Measurements from ENCODE around the gene PER3. TPM values are rescaled to one million over a fixed set of nuclear protein-coding genes. Genes with fewer than 3 reads are reported as not detected.
A peak's percentile ranks its signal among the peaks of the same experiment; 100 is the strongest.

PER3 gene
- total RNA-seq, 1 experiment from 2014 or later: 2.5 TPM

DNA sequence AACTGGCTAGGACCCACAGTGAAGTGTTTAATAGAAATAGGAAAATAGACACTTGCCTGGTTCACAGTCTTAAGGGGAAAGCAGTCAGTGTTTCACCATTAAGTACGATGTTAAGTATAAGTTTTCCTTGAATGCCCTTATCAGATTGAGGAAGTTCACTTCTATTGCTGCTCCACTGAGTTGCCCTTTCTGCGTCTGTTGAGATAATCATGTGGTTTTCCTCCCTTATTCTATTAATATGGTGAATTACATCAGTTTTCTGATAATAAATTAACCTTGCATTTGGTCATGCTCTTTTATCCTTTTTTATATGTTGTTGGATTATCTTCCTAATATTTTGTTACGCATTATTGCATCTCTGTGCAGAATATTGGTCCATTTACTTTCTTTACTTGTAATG, 47.4 kb downstream of the PER3 start:
- no peak for DNase-seq (ENCODE audit: low read depth)

DNA sequence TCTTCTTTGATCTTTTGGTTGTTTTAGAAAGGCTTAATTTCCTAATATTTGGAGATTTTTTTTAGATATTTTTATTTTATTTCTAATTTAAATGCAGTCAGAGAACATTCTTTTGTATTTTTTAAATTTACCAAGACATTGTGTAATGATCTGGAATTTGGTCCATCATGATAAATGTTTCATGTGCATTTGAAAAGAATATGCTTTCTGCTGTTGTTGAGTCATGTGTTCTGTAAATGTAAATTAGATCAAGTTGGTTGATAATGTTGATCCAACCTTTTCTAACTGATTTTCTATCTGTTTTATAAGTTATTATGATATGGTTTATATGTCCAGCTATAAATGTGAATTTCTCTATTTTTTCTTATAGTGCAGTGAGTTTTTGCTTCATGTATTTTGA, 48.9 kb downstream of the PER3 start:
- no peak for DNase-seq (ENCODE audit: low read depth)

DNA sequence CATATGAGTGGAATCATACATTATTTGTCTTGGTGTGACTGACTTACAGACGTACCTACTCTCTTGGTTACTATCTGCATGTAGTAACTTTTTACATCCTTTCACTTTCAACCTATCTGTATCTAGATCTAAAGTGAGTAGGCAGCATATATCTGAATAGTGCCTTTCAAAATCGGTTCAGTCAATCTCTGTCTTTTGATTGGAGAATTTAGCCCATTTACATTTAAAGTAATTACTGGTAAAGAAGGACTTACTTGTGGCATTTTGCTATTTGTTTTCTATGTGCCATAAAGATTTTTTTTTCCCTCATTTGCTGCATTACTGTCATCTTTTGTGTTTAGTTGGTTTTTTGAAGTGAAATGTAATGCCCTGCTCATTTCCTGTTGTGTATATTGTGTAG, 54.6 kb downstream of the PER3 start:
- DNase-seq (ENCODE audit: low read depth): no peak

- no peak for DNase-seq (ENCODE audit: low read depth)
Observed at GRCh38 chr1:7839526-7839925, 55.4 kb downstream of the PER3 start.

DNA sequence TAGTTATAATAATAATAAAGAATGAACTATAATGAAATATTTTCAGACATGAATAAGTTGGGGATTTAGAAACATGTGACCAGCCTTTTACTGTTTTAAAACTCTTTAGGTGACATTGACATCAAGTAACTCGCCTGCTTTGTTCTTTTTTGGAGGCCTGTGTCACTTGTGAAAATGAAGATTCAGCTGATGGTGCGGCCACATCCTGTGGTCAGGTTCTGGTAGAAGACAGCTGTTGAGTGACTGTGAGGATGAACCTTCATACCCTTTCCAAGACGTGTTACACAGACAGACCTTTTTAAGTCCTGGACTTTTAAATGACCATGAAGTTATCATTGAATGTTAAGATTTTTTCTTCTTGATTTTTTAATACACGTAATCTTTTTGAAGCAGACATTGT, 58.4 kb downstream of the PER3 start:
- DNase-seq (ENCODE audit: low read depth): peak; percentile 51

- peak; percentile 10 for DNase-seq (ENCODE audit: low read depth)
Observed at GRCh38 chr1:7845761-7846160, 61.7 kb downstream of the PER3 start.

DNA sequence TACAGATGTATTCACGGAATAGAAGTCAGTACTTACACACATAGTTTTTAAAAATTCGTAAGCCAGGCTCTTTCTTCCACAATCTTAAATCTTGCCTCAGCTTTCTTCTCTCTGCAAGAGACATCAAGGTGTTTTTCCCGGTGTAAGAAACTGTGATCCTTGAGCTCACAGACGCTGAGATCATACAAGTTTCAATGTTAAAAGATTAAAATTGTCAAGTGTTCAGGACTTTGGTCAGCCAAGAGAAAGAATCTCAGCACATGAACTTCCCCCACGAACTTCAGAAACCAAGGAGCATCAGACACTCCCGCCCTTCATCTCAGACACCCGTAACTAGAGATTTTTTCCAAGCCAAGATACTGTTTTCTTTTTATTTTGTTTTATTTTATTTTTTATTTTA, 62.6 kb downstream of the PER3 start:
- DNase-seq (ENCODE audit: low read depth): no peak

- peak; percentile 86 for DNase-seq (ENCODE audit: low read depth)
Observed at GRCh38 chr1:7847599-7847998, 63.5 kb downstream of the PER3 start.

DNA sequence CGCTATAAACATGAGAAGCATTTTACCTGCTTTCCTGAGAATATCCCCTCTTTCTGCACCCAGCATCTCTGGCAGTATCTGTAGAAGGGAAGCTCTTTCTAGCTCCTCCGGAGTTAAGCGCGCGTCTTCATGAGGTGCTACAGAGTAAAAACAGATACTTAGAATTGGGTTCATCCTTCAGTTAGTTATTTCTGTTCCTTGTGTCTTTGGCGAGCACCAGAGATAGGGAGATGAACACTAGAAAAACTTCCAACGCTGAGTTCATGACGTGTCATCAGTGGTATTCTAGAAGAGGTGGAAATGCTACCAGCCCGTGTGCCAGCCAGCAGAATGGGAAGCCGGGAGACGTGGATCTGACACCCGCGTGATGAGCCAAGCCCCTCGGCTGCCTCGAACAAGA, 66.7 kb downstream of the PER3 start:
- DNase-seq (ENCODE audit: low read depth): no peak

DNA sequence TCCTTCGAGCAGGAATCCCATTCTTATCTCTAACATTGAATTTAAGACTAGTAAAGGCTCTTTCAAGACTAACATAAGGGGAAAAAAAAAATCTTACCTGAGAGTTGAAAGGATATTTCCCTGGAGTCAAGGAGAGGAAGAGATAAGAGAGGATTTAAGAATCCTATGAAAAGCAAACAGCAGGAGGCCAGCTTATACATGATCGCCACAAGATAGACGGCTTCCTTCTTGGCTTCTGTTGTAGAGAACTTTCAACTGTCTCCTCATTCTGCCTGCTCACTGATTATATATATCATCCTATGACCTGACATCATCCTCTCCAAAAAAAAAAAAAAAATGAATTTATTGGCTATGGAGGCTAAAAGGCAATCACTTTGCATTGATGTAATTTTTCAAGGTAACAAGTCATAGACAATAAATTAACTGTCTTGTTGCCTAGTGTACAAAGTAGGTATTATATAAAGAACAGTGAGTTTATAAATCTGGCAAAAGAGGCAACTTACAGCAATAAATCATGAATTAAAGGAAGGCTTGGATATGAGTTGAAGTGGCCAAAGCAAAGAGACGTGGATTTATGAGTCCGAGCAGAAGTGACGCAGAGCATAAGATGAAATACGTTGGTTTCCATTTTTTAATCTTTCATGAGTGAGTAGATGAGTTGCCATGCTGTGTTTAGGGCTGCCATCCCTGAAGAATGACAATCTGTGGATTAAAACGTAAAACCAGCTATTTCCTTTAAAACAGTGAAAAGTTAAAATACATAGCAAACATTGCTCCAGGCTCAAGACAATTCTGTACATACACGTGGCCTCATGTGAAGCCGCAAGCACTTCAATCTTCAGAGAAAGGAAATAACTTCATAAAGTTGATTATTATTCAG, 69.0 kb downstream of the PER3 start, which contains the start of gene UTS2:
UTS2 (minus strand) TSS at position 262 of the 880 bp plus-strand sequence; CDS start at position 200, 62 bp downstream.
- DNase-seq (ENCODE audit: low read depth): no peak

- no peak for DNase-seq (ENCODE audit: low read depth)
Observed at GRCh38 chr1:7853684-7854026, 69.6 kb downstream of the PER3 start.

- no peak for DNase-seq (ENCODE audit: low read depth)
Observed at GRCh38 chr1:7856345-7856744, 72.3 kb downstream of the PER3 start.

GRCh38 chr1:7857000-7857399, 72.9 kb downstream of the PER3 start:
- DNase-seq (ENCODE audit: low read depth): no peak

DNA sequence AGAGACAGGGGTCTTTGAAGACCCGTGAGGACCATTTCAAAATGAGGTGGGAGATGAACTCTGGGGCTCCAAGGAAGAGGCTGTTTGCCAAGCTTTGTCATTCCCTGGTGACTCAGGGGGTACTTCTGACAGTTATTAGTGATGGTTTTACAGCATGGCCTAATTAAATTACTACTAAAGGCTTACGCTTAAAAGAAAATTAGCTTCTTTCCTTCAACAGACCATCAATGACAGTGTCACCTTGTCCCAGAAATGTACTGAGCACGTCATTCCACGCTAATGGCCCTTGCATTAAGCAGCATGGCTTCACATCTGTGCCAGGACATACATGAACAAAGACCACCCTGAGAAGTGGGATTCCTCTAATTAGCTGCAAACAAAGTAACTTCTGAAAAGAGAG, 73.9 kb downstream of the PER3 start:
- DNase-seq (ENCODE audit: low read depth): no peak

GRCh38 chr1:7859406-7859805, 75.3 kb downstream of the PER3 start:
- DNase-seq (ENCODE audit: low read depth): no peak

DNA sequence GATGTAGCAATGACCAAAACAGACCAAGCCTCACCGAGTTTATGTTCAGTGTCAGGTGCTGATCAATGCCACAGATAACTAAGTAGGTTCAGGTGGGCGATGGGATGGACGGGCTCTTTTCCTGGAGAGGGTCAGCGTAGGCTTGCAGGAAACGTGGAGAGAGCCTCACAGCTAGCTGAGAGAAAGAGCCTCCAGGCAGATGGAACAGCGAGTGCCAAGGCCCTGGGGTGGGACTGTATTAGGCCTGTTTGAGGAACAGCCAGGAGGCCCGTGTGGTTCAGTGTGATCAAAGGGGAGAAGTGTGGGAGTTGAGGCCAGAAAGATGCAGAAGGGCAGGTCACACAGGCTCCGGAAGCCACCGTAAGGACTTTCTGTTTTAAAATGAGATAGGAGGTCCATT, 76.0 kb downstream of the PER3 start:
- DNase-seq (ENCODE audit: low read depth): no peak

- DNase-seq (ENCODE audit: low read depth): no peak
Observed at GRCh38 chr1:7861452-7861851, 77.4 kb downstream of the PER3 start.

GRCh38 chr1:7862211-7863060, 78.3 kb downstream of the PER3 start:
- DNase-seq (ENCODE audit: low read depth): no peak

GRCh38 chr1:7863756-7864328, 79.8 kb downstream of the PER3 start:
- DNase-seq (ENCODE audit: low read depth): no peak

GRCh38 chr1:7865978-7866377, 81.9 kb downstream of the PER3 start:
- no peak for DNase-seq (ENCODE audit: low read depth)

DNA sequence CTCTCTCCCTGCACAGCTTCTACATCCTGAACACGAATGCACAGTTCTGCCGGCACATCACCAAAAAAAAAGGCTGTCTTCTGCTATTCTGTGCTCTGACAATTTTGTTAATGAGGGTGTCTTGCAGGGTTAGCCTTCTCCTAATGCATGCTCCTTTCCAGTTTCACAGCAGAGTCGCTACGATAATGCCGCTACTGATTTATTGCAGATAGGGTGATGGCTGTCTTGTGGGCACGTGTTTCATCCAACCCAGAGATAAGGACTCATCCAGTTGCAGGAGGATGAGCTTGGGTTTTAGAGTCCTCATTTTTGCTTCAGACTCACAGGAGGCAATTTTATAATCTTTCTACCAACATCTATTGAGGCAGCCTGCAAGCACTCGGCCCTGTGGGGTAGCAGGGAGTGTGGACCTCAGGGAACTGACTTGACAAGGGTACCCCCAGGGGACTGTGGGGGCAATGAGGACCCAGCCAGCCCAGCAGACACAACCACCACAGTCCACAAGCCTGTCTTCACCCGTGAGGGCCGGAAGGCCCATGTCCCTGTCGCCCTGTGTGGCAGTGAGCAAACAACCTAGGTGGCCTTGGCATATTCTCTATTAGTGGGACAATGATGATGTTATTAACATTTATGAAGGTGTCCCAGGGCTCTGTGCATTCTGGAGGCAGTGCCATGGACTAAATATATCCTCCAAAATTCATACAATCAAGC, 84.1 kb downstream of the PER3 start:
- DNase-seq (ENCODE audit: low read depth): no peak
